Osteoblast (primary cell): ENCODE results near the gene CBLN3. TPM values are rescaled to one million over a fixed set of nuclear protein-coding genes. Genes with fewer than 3 reads are reported as not detected.

Experiments used
- DNase-seq: peaks from one replicate; pipeline ENCODE4 v3.0.0; 2011; ENCODE audit warnings: low spot score, mixed read lengths; ENCODE audit not compliant: insufficient read length; ENCODE audit errors: missing footprints
- H2AFZ ChIP-seq: 2 replicates; pipeline ENCODE4 v1.6.0; 2011; ENCODE audit warnings: mild to moderate bottlenecking, low read length
- H3K27ac ChIP-seq: 2 replicates; pipeline ENCODE4 v1.5.1; 2011; ENCODE audit warnings: mild to moderate bottlenecking, low read depth, low read length, moderate library complexity
- H3K27me3 ChIP-seq: 2 replicates; pipeline ENCODE4 v1.6.0; 2012; ENCODE audit warnings: mild to moderate bottlenecking, control low read depth, inconsistent platforms, low read length, moderate library complexity; ENCODE audit not compliant: insufficient read depth
- H3K36me3 ChIP-seq: 2 replicates; pipeline ENCODE4 v1.5.1; 2011; ENCODE audit warnings: mild to moderate bottlenecking, low read length, control low read depth, moderate library complexity; ENCODE audit not compliant: insufficient read depth
- H3K4me1 ChIP-seq: 2 replicates; pipeline ENCODE4 v1.5.1; 2011; ENCODE audit warnings: mild to moderate bottlenecking, low read length, control low read depth, moderate library complexity; ENCODE audit not compliant: insufficient read depth
- H3K4me2 ChIP-seq: 2 replicates; pipeline ENCODE4 v1.6.0; 2011; ENCODE audit warnings: mild to moderate bottlenecking, low read length; ENCODE audit not compliant: insufficient read depth
- H3K4me3 ChIP-seq: fragments of 200-600 bp; sonication (generic); 3 replicates; pipeline ENCODE4 v1.5.1; 2012; ENCODE audit warnings: mild to moderate bottlenecking, low read length, inconsistent platforms; ENCODE audit not compliant: insufficient read depth
- H3K79me2 ChIP-seq: 2 replicates; pipeline ENCODE4 v1.6.0; 2012; ENCODE audit warnings: mild to moderate bottlenecking, low read length, control low read depth, inconsistent platforms; ENCODE audit not compliant: insufficient read depth
- H3K9me3 ChIP-seq: 2 replicates; pipeline ENCODE4 v1.5.1; 2011; ENCODE audit warnings: low read depth, low read length, control low read depth
- H4K20me1 ChIP-seq: 2 replicates; pipeline ENCODE4 v1.6.0; 2012; ENCODE audit warnings: mild to moderate bottlenecking, low read length, control low read depth; ENCODE audit not compliant: insufficient read depth
- CTCF ChIP-seq: IDR thresholded peaks from 2 replicates; pipeline ENCODE4 v1.5.1; 2011; ENCODE audit warnings: mild to moderate bottlenecking, low read depth, low read length, moderate library complexity; ENCODE audit errors: extremely low read depth
- total RNA-seq: library from RNA; depleted of rRNA; stranded (reverse); fragments of >200 nt; gene quantifications from 2 replicates; pipeline ENCODE4 v1.2.3, GENCODE V29; 2012

CBLN3 gene
- total RNA-seq, 1 donor, result 4.0 TPM

- no peak within 1 kb of the TSS for H3K27ac ChIP-seq
- H3K27me3 ChIP-seq, result no peaks in the 10 kb centered on the region
- DNase-seq, result peak; percentile 92
- TF ChIP-seq CTCF, result no peak
- no peaks in the 10 kb centered on the region for H3K36me3 ChIP-seq
- H3K4me1 ChIP-seq, result peaks cover 17% of the 10 kb centered on the region
- peak within 1 kb of the TSS; percentile 85 for H3K4me2 ChIP-seq
- no peaks in the 10 kb centered on the region for H4K20me1 ChIP-seq
- H2AFZ ChIP-seq, result peak within 1 kb of the TSS; percentile 66
- no peaks in the 10 kb centered on the region for H3K9me3 ChIP-seq
- peak within 1 kb of the TSS; percentile 72 for H3K4me3 ChIP-seq
- no peaks in the 10 kb centered on the region for H3K79me2 ChIP-seq
Observed at GRCh38 chr14:24398653-24399446, 30.6 kb downstream of the CBLN3 start, which contains the start of gene NYNRIN. NYNRIN (plus strand) TSS chr14:24399003; CDS start chr14:24399247, 244 bp downstream.

GRCh38 chr14:24398293-24398652 is 31.2 kb downstream of the CBLN3 start:
- H3K27ac ChIP-seq, result no peak overlapping the region
- no peaks in the 10 kb centered on the region for H3K36me3 ChIP-seq
- no peak for DNase-seq
- no peak for TF ChIP-seq CTCF
- H3K9me3 ChIP-seq, result no peaks in the 10 kb centered on the region
- no peaks in the 10 kb centered on the region for H4K20me1 ChIP-seq
- H3K4me1 ChIP-seq, result peaks cover 12% of the 10 kb centered on the region
- peak overlapping the region; percentile 72 for H3K4me3 ChIP-seq
- no peaks in the 10 kb centered on the region for H3K27me3 ChIP-seq
- peak overlapping the region; percentile 29 for H2AFZ ChIP-seq
- no peaks in the 10 kb centered on the region for H3K79me2 ChIP-seq
- peak overlapping the region; percentile 85 for H3K4me2 ChIP-seq

GRCh38 chr14:24397639-24398292 is 31.7 kb downstream of the CBLN3 start:
- H2AFZ ChIP-seq, result no peak overlapping the region

More at GRCh38 chr14:24397639-24398292, 31.7 kb downstream of the CBLN3 start:
- no peaks in the 10 kb centered on the region for H3K27me3 ChIP-seq
- no peak overlapping the region for H3K4me3 ChIP-seq
- no peak overlapping the region for H3K27ac ChIP-seq
- DNase-seq, result no peak
- no peaks in the 10 kb centered on the region for H3K79me2 ChIP-seq
- H3K4me1 ChIP-seq, result peaks cover 12% of the 10 kb centered on the region
- H3K36me3 ChIP-seq, result no peaks in the 10 kb centered on the region
- peak overlapping the region; percentile 9 for H3K4me2 ChIP-seq
- H3K9me3 ChIP-seq, result no peaks in the 10 kb centered on the region
- no peaks in the 10 kb centered on the region for H4K20me1 ChIP-seq
- no peak for TF ChIP-seq CTCF
